ENCODE data around the gene TP53RK.

- TF ChIP-seq, protein P1, sequence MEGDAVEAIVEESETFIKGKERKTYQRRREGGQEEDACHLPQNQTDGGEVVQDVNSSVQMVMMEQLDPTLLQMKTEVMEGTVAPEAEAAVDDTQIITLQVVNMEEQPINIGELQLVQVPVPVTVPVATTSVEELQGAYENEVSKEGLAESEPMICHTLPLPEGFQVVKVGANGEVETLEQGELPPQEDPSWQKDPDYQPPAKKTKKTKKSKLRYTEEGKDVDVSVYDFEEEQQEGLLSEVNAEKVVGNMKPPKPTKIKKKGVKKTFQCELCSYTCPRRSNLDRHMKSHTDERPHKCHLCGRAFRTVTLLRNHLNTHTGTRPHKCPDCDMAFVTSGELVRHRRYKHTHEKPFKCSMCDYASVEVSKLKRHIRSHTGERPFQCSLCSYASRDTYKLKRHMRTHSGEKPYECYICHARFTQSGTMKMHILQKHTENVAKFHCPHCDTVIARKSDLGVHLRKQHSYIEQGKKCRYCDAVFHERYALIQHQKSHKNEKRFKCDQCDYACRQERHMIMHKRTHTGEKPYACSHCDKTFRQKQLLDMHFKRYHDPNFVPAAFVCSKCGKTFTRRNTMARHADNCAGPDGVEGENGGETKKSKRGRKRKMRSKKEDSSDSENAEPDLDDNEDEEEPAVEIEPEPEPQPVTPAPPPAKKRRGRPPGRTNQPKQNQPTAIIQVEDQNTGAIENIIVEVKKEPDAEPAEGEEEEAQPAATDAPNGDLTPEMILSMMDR (IDR thresholded peaks at IDR 0.05) = no peak
- TF ChIP-seq, protein P2, sequence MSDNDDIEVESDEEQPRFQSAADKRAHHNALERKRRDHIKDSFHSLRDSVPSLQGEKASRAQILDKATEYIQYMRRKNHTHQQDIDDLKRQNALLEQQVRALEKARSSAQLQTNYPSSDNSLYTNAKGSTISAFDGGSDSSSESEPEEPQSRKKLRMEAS (CRISPR knock-in tag; IDR thresholded peaks at IDR 0.05) = no peak
- TF ChIP-seq MLX (CRISPR knock-in tag; IDR thresholded peaks at IDR 0.05) (no peak), IRF1 (CRISPR knock-in tag; IDR thresholded peaks at IDR 0.05) (no peak), CBFB (CRISPR knock-in tag; IDR thresholded peaks at IDR 0.05; ENCODE audit: low read depth) (no peak), ZNF138 (CRISPR knock-in tag; conservative IDR thresholded peaks at IDR 0.05) (no peak), SMAD3 (CRISPR knock-in tag; IDR thresholded peaks at IDR 0.05; ENCODE audit: borderline replicate concordance) (no peak)
- TF ChIP-seq, protein P3, sequence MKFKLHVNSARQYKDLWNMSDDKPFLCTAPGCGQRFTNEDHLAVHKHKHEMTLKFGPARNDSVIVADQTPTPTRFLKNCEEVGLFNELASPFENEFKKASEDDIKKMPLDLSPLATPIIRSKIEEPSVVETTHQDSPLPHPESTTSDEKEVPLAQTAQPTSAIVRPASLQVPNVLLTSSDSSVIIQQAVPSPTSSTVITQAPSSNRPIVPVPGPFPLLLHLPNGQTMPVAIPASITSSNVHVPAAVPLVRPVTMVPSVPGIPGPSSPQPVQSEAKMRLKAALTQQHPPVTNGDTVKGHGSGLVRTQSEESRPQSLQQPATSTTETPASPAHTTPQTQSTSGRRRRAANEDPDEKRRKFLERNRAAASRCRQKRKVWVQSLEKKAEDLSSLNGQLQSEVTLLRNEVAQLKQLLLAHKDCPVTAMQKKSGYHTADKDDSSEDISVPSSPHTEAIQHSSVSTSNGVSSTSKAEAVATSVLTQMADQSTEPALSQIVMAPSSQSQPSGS (CRISPR knock-in tag; IDR thresholded peaks at IDR 0.05; ENCODE audit: borderline replicate concordance, low read depth) = no peak
- TF ChIP-seq, protein P4, sequence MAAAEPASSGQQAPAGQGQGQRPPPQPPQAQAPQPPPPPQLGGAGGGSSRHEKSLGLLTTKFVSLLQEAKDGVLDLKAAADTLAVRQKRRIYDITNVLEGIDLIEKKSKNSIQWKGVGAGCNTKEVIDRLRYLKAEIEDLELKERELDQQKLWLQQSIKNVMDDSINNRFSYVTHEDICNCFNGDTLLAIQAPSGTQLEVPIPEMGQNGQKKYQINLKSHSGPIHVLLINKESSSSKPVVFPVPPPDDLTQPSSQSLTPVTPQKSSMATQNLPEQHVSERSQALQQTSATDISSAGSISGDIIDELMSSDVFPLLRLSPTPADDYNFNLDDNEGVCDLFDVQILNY (CRISPR knock-in tag; IDR thresholded peaks at IDR 0.05) = no peak
Measured at GRCh38 chr20:46673394-46674252, 15.6 kb downstream of the TP53RK start.
